Astrocyte (in vitro differentiated cells and primary cell): ENCODE results near the gene PTTG2.

Experiments
- EZH2 ChIP-seq: IDR thresholded peaks from 2 replicates; pipeline ENCODE4 v1.6.1; 2012; ENCODE audit warnings: mild to moderate bottlenecking, low read length, inconsistent platforms; ENCODE audit not compliant: insufficient read depth
- TF ChIP-seq, protein P1 (sequence below): IDR thresholded peaks from 2 replicates; pipeline ENCODE4 v1.5.1; 2011; ENCODE audit warnings: low read depth, mild to moderate bottlenecking, inconsistent platforms, low read length, moderate library complexity; ENCODE audit not compliant: insufficient read depth

DNA sequence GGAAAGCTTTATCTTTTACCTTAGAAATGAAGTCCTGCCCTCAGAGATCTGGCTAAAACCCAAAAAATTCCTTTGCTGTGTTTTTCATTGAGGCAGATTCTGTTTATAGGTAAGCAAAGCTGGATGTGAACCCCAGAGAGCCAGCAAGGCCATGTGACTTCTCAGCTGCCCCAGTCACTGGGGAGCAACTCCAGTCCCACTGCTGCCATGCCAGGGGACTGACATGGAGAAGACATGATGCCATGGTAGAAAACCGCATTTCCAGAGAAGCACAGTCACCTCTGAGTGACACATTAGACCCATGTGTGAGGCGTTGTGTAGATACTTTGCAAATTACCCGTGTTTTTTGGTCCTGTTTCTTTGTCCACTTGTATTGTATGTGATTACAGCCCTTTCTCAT, 45.4 kb downstream of the PTTG2 start:
- no peak for TF ChIP-seq EZH2
- TF ChIP-seq, protein P1, sequence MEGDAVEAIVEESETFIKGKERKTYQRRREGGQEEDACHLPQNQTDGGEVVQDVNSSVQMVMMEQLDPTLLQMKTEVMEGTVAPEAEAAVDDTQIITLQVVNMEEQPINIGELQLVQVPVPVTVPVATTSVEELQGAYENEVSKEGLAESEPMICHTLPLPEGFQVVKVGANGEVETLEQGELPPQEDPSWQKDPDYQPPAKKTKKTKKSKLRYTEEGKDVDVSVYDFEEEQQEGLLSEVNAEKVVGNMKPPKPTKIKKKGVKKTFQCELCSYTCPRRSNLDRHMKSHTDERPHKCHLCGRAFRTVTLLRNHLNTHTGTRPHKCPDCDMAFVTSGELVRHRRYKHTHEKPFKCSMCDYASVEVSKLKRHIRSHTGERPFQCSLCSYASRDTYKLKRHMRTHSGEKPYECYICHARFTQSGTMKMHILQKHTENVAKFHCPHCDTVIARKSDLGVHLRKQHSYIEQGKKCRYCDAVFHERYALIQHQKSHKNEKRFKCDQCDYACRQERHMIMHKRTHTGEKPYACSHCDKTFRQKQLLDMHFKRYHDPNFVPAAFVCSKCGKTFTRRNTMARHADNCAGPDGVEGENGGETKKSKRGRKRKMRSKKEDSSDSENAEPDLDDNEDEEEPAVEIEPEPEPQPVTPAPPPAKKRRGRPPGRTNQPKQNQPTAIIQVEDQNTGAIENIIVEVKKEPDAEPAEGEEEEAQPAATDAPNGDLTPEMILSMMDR: no peak
